SIG-M5 treated with dmso at 0.1 percent for 504 hours (cell line): ENCODE measurements around the gene ZDHHC12.
"Not testable (repeated sequence)": the region's sequence is repeated elsewhere in the genome, so short reads cannot be mapped to it uniquely, and the experiment has no call there.

ENCODE experiments used
- DNase-seq: peaks from one replicate; lab custom pipeline; 2025; ENCODE audit not compliant: unreplicated experiment; lab: John Stamatoyannopoulos, UW

Gene ZDHHC12

GRCh38 chr9:128712451-128713410 is 11.2 kb downstream of the ZDHHC12 start:
- no peak for DNase-seq

- DNase-seq = no peak
Observed at GRCh38 chr9:128707446-128707845, 16.5 kb downstream of the ZDHHC12 start.

- no peak for DNase-seq
Observed at GRCh38 chr9:128706671-128707381, 17.1 kb downstream of the ZDHHC12 start.

- DNase-seq = no peak
Observed at GRCh38 chr9:128706045-128706444, 17.9 kb downstream of the ZDHHC12 start.

- no peak for DNase-seq
Observed at GRCh38 chr9:128705051-128705965, 18.6 kb downstream of the ZDHHC12 start.

GRCh38 chr9:128704356-128704670 is 19.6 kb downstream of the ZDHHC12 start:
- no peak for DNase-seq

- DNase-seq = no peak
Observed at GRCh38 chr9:128703616-128704355, 20.1 kb downstream of the ZDHHC12 start.

- no peak for DNase-seq
Observed at GRCh38 chr9:128702949-128703615, 20.8 kb downstream of the ZDHHC12 start.

GRCh38 chr9:128702445-128702948 is 21.4 kb downstream of the ZDHHC12 start, which contains the start of gene PKN3:
PKN3 (plus strand) TSS chr9:128702503; CDS start chr9:128702916, 413 bp downstream.
- DNase-seq = peak; percentile 79

GRCh38 chr9:128701227-128701854 is 22.6 kb downstream of the ZDHHC12 start:
- DNase-seq = no peak

- DNase-seq = not testable (repeated sequence)
Observed at GRCh38 chr9:128699096-128699795, 24.7 kb downstream of the ZDHHC12 start.

- DNase-seq = no peak
Observed at GRCh38 chr9:128696923-128697707, 26.8 kb downstream of the ZDHHC12 start.

GRCh38 chr9:128694344-128694743 is 29.6 kb downstream of the ZDHHC12 start:
- DNase-seq = no peak

- not testable (repeated sequence) for DNase-seq
Observed at GRCh38 chr9:128693738-128694137, 30.2 kb downstream of the ZDHHC12 start.

- DNase-seq = no peak
Observed at GRCh38 chr9:128690684-128691034, 33.3 kb downstream of the ZDHHC12 start.

GRCh38 chr9:128689820-128690683 is 33.9 kb downstream of the ZDHHC12 start:
- no peak for DNase-seq

GRCh38 chr9:128689293-128689774 is 34.6 kb downstream of the ZDHHC12 start:
- DNase-seq = no peak
